HG03565 (cell line): ENCODE results near the gene PTGES.
"Not testable (repeated sequence)": the region's sequence is repeated elsewhere in the genome, so short reads cannot be mapped to it uniquely, and the experiment has no call there.

ENCODE experiments used
- ATAC-seq: cut with Tn5 transposase; IDR thresholded peaks from one replicate; pipeline ENCODE4 v1.9.1; 2021; ENCODE audit warnings: mild to moderate bottlenecking, moderate library complexity; ENCODE audit not compliant: unreplicated experiment

Gene PTGES

GRCh38 chr9:129773262-129774048, 20.6 kb upstream of the PTGES start:
- no peak for ATAC-seq

DNA sequence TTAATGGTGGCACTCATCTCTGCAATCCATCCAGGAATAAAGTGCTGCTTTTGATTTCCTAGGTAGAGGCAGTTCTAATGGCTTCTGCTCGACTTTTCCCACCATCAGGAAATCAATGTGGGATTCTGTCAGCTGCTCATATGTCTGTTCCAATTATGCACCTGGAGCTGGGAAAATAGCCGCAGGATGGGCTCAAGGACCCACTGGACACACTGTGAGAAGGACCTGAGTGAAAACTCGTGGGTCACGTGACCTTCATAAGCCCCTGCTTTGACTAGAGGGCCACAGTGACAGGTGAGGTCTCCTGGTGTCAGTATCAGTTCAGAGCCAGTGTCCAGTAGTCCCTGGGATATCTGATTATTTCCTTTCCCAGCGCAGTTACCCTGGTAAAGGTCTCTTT, 17.9 kb upstream of the PTGES start:
- ATAC-seq: no peak

GRCh38 chr9:129769669-129770068, 16.8 kb upstream of the PTGES start:
- no peak for ATAC-seq

DNA sequence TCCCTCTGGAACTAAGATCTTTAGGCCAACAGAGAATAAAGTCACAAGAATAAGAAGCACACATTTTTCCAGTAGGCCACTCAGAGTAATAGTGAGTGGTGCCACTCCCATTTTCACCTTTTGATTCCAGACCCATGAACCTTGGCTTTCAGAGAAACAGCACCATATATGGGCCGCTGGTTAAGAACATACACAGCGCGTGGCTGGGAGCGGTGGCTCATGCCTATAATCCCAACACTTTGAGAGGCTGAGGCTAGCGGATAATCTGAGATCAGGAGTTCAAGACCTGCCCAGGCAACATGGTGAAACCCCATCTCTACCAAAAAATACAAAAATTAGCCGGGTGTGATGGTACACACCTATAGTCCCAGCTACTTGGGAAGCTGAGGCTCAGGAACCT, 15.6 kb upstream of the PTGES start:
- ATAC-seq: no peak

- ATAC-seq: no peak
Measured at GRCh38 chr9:129765764-129766317, 13.0 kb upstream of the PTGES start.

DNA sequence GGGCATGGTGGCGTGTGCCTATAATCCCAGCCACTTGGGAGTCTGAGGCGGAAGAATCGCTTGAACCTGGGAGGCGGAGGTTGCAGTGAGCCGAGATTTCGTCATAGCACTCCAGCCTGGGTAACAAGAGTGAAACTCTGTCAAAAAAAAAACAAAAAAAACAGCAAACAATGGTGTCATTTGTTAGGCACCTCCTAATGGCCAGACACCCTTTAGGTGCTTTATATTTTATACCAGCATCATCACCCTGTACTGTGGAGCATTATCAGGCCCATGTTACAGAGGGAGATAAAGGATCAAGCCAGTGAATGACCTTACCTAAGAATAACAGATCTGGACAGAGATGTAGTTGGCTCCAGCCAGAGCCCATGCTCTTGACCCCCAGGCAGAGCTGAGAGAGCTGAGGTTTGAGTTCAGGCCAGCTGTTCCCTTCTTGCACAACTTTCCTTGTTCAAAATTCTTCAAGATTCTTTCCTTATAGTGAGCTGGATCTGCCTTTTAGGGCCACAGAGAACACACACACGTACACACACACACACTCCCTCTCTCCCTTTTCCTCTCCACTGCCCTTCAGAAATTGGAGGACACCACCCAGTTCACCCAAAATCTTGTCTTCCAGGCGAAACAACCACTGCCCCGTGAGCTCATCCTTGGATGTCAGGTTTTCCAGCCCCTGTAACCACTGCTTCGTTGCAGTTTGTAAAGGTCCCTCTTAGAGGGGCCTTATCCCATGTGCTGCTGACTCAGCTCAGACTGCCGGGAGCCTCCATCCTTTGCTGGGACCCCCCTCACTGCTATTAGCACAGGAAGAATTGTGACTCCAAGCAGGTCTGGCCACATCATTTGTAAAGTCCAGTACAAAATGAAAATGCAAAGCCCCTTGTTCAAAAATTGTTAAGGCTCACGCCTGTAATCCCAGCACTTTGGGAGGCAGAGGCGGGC, 10.4 kb upstream of the PTGES start:
- ATAC-seq: no peak

- not testable (repeated sequence) for ATAC-seq
Measured at GRCh38 chr9:129762370-129762984, 9.6 kb upstream of the PTGES start.

- no peak for ATAC-seq
Measured at GRCh38 chr9:129761901-129762369, 9.1 kb upstream of the PTGES start.

DNA sequence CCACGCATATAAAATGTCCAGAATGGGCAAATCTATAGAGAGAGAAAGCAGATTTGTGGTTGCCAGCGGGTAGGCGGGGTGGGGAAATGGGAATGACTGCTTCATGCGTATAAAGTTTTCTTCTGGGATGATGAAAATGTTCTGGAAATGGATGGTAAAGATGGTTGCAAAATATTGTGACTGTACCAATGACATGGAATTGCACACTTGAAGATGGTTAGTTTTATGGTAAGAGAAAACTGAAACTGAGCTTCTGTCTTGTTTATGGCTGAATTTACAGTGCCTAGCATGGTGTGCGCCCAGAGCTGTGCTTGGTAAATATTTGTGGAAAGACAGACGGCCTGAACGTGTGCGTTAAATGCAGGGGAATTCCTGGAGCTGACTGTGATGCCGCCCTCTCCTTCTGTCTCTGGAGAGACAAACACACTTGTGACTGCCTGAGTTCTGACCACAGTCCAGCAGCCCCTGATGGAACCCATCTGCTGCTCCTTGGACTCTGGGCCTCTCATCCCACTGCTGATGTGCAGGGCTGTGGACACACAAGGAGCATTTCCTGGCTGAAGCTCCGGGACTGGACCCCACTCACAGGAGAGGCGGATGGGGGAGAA, 8.6 kb upstream of the PTGES start:
- no peak for ATAC-seq

DNA sequence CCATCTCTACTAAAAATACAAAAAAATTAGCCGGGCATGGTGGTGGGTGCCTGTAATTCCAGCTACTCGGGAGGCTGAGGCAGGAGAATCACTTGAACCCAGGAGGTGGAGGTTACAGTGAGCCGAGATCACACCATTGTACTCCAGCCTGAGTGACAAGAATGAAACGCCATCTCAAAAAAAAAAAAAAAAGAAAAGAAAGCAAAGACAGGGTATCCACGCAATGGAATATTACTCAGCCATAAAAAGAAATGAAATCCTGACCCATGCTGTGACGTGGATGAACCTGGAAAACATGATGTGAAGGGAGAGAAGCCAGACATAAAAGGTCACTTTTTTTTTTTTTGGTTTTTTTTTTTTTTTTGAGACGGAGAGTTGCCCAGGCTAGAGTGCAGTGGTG, 7.9 kb upstream of the PTGES start:
- not testable (repeated sequence) for ATAC-seq

GRCh38 chr9:129759804-129760502, 7.1 kb upstream of the PTGES start:
- no peak for ATAC-seq

DNA sequence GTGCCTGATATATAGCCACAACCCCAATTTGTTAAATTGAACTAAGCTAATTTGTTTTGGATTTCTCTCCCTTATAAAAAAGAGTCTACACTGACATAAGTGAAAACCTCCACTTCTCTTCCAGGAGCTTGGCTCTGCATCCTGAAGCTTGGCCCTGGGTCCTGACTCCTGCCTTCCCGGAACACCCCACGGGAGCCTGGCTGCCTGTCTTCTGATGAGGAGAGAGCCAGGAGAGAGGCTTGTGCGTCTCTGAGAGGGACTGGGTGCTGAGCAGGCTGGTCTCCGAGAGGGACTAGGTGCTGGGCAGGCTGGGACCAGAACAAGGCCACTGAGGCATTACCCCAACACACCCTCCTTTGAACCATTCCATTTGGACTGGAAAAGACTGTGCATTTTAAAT, 6.5 kb upstream of the PTGES start:
- no peak for ATAC-seq

DNA sequence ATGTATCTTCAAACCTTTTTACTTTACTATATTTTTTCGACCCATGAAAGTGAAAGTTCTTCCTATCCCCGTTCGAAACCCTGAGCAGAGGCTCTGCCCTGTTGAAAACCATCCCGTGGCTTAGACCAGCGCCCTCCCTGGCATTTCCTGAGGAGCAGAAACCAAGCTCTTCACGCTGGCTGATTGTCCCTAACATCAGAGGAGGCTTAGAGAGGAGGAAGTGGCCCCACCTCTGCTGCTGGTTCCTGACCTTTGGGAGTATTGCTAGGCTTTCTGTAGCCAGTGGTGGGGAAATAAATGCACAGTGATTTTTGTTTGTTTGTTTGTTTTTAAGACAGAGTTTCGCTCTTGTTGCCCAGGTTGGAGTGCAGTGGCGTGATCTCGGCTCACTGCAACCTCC, 4.2 kb upstream of the PTGES start:
- ATAC-seq: no peak

GRCh38 chr9:129756191-129756590, 3.3 kb upstream of the PTGES start:
- ATAC-seq: no peak

DNA sequence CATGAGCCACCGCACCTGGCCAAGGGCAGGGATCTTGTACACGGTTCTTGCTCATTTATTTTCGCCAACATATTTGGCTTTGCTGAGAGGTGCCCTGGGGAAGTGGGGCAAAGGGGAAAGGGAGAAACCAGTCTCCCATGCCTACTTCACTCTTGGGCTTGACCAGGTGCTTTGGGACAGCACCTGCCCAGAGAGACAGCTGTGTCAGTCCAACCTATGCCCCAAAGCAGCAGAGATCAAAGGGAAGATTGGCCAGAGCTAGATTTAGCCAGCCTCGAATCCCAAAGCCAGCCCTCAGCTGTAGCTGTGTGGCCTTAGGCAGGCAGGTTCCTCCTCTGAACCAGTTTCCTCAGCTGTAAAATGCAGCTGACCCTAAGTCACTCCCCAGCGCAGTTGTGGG, 2.3 kb upstream of the PTGES start:
- no peak for ATAC-seq

DNA sequence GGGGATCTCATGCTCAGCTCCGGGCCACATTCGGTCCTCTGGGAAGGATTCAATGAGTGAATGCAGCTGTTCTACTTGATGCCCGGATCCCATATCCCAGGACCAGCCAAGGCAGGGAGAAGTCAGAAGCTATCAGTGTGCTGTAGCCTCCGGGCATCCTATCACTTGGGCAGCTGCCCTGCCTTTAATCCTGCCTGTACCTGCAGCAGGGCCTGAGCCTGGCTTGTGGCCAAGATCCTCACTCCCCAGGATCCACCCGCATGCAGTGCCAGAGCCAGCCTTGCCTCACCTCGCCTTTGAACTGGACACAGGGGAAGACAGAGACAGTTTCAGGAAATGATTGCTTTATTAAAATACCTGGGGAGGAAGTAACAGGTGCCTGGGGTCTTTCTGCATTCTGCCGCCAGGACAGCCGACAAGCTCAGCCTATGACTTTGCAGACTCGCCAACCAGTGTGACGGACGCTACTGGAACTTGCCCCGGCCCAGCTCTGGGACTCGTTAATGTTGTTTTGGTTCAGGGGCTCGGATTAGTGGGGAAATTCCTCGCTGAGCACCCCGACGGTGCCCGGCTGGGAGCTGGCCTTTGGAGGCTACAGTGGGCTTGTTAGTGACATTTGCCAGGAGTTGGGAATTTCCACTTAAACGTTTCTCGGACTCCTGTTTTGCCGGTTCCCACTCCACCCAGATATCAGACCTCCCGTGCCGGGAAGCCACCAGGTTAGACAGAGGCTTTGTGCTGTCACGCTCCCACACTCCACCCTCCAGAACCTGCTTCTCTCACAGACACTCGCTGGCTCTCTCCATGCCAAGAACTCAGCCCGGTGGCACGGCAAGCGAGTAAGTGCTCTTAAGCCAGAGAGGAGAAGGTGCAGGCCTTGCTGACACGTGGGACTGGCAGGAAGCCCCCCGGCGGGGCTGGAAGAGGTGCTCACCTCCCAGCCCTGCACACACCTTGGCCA, 721 bp downstream of the PTGES start:
- ATAC-seq: no peak

- no peak for ATAC-seq
Measured at GRCh38 chr9:129750013-129750638, 2.7 kb downstream of the PTGES start.

DNA sequence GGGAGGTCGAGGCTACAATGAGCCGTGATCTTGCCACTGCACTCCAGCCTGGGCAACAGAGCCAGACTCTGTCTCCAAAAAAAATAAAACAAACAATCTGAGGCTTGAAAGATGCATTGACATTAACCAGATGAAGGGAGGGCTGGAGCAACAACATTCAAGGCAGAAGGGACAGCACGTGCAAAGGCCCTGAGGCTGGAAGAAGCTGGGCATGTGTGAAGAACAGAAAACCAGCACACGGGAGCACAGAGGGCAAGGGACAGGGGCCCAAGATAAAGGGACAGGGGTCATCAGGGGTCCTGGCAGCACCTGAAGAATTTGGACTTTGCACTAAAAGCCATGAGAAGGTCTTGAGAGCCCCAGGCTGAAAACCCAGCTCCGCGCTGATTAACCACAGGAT, 3.3 kb downstream of the PTGES start:
- no peak for ATAC-seq
